Heart left ventricle (tissue), 16 donors: Measurements from ENCODE around the gene NPAS2. TPM values are rescaled to one million over a fixed set of nuclear protein-coding genes. Genes with fewer than 3 reads are reported as not detected.

Experiments used
- ATAC-seq, 4 donors: fragments of 200-7000 bp; cut with Tn5 transposase; one replicate each; pipeline ENCODE4 v1.9.1; 2020 to 2022; ENCODE audit warnings: moderate library complexity in 4 of 4, mild to moderate bottlenecking in 3 of 4, moderate number of reproducible peaks in 1 of 4
- DNase-seq, 5 donors: peaks; one replicate each; pipeline ENCODE4 v3.0.0-alpha.2; 2020
- H3K27ac ChIP-seq, 12 donors: fragments of 200-600 bp; sonication (generic) in 4 of 12; one replicate each; pipeline versions ENCODE4 v1.5.0 to v1.8.0; 2016 to 2022; ENCODE audit warnings: mild to moderate bottlenecking in 2 of 12
- H3K27me3 ChIP-seq, 9 donors: fragments of 200-600 bp; sonication (generic) in 2 of 9; one replicate each; pipeline versions ENCODE4 v1.5.1 to v1.8.0; 2016 to 2022; ENCODE audit warnings: mild to moderate bottlenecking in 3 of 9
- H3K36me3 ChIP-seq, 9 donors: fragments of 200-600 bp; sonication (generic) in 2 of 9; one replicate each; pipeline versions ENCODE4 v1.5.0 to v1.8.0; 2018 to 2022; ENCODE audit warnings: mild to moderate bottlenecking in 2 of 9
- H3K4me1 ChIP-seq, 12 donors: fragments of 200-600 bp; sonication (generic) in 4 of 12; one replicate each; pipeline versions ENCODE4 v1.5.0 to v1.8.0; 2016 to 2022; ENCODE audit warnings: mild to moderate bottlenecking in 3 of 12
- H3K4me3 ChIP-seq, 12 donors: fragments of 200-600 bp; sonication (generic) in 4 of 12; one replicate each; pipeline versions ENCODE4 v1.5.0 to v1.8.0; 2017 to 2022; ENCODE audit warnings: mild to moderate bottlenecking in 9 of 12, moderate library complexity in 4 of 12
- H3K9me3 ChIP-seq, 12 donors: fragments of 200-600 bp; sonication (generic) in 4 of 12; one replicate each; pipeline versions ENCODE4 v1.5.0 to v1.8.0; 2016 to 2022; ENCODE audit warnings: mild to moderate bottlenecking in 1 of 12
- POLR2A ChIP-seq, 2 donors: fragments of 450-650 bp; IDR thresholded peaks; one replicate each; pipeline ENCODE4 v1.6.1; 2017; ENCODE audit warnings: antibody characterized with exemption in 2 of 2, mild to moderate bottlenecking in 2 of 2, moderate library complexity in 2 of 2
- WGBS, 4 donors: extraction: QIAGEN DNeasy Blood & Tissue Kit in 2 of 4; methylation state at CpG; one replicate each; pipeline versions ENCODE4 v1.1.5 to v1.1.7; 2013 to 2018; 5-methylcytosine and 5-hydroxymethylcytosine counted together
- intact Hi-C, 10 donors: fragments of 100-400 bp; cut with DNase I; formaldehyde crosslinking; loops; one replicate each; pipeline versions ENCODE4 v1.11.1 to v1.14.2; 2022
- polyA plus RNA-seq, 2 donors: library from polyadenylated mRNA; stranded (reverse); fragments of 200-250 nt; gene quantifications; one replicate each; pipeline ENCODE4 v1.2.3, GENCODE V29; 2013
- total RNA-seq, 9 donors: library from RNA; depleted of rRNA in 2 of 9; stranded (reverse); fragments of >200 nt in 2 of 9; fragmentation: NEBNext Ultra II Directional in 3 of 9; extraction: Animal tissue kit (Norgen Biotek cat#: 25700) in 3 of 9; gene quantifications; one replicate each; pipeline versions ENCODE4 v1.1.0 to v1.2.4, GENCODE V29; 2016 to 2023
- TF ChIP-seq, protein P1 (sequence below), 12 donors: fragments of 200-600 bp; sonication (generic) in 4 of 12; IDR thresholded peaks; one replicate each; pipeline versions ENCODE4 v1.5.0 to v1.8.0; 2018 to 2022; ENCODE audit warnings: antibody characterized with exemption in 12 of 12, mild to moderate bottlenecking in 5 of 12
- donor health status: ischemic (EF 13 %, LVEDD 7.1; RV severe dilation, severe dysfunction).
- donor health status: healthy with polysubstance abuse.
- donor health status: DM: no; HTN: yes; CAD: no.
- donor health status: DM: no; HTN: no; CAD: no.
- donor health status: ischemic (EF 25% LVEDD 6.9; RV normal size, moderate dysfunction).
- donor health status: ischemic (EF 25% LVEDD 5.7; RV mildly dilated, moderate dysfunction).
- donor health status: healthy.
- donor health status: DM: yes; HTN: yes; CAD: no.
- donor health status: ischemic (EF 35%, LVEDD 5.7; RV mildly dilated, moderate dysfunction).
- donor health status: nonischemic (EF 11% LVEDD 7.7; RV severe dilation, severe dysfunction).
- donor health status: DM: yes; HTN: yes; CAD: no.
- donor health status: PGD.
- donor health status: ischemic (EF 29% LVEDD 5.4; RV normal size, mild dysfunction).
- donor health status: nonischemic (EF 23%, LVEDD 6.1; RV moderate dilation, normal function).

NPAS2 gene
- total and polyA plus RNA-seq, 11 donors: 28.2 to 144 (median 43.3) TPM

DNA sequence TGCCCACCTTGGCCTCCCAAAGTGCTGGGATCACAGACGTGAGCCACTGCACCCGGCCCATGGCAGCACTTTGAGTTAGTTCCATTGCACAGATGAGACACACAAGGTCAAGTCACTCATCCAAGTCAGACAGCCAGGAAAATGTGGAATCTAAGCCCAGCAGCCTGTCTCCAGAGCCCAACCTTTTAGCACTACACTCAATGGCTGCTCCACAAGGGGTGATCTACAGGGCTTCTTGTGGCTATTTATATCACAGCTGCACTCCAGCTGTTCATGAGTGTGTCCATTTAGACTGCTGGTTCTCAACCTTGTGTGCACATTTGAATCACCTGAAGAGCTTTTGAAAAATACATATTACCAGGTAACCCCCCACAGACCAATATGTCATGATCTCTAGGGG is 109.2 kb downstream of the NPAS2 start:
- intact Hi-C loops: no loop called here
- WGBS, 4 donors: 50 to 81% (median 69%) methylated on average over 2 of the region's 2 CpGs
- no peaks in the 10 kb centered on the region for H3K27me3 ChIP-seq
- no peaks in the 10 kb centered on the region for H3K9me3 ChIP-seq
- DNase-seq (peak in 1 of 5 donors; percentile 47), ATAC-seq (peak; percentile 53 to 70 (median 60))
- no peak overlapping the region for H3K4me3 ChIP-seq
- H3K4me1 ChIP-seq: peaks cover 0 to 36% (median 17%) of the 10 kb centered on the region in 12 donors
- H3K36me3 ChIP-seq: peaks cover 0 to 47% (median 14%) of the 10 kb centered on the region in 9 donors
- TF ChIP-seq POLR2A (IDR thresholded peaks at IDR 0.05): no peak
- H3K27ac ChIP-seq: no peak overlapping the region

DNA sequence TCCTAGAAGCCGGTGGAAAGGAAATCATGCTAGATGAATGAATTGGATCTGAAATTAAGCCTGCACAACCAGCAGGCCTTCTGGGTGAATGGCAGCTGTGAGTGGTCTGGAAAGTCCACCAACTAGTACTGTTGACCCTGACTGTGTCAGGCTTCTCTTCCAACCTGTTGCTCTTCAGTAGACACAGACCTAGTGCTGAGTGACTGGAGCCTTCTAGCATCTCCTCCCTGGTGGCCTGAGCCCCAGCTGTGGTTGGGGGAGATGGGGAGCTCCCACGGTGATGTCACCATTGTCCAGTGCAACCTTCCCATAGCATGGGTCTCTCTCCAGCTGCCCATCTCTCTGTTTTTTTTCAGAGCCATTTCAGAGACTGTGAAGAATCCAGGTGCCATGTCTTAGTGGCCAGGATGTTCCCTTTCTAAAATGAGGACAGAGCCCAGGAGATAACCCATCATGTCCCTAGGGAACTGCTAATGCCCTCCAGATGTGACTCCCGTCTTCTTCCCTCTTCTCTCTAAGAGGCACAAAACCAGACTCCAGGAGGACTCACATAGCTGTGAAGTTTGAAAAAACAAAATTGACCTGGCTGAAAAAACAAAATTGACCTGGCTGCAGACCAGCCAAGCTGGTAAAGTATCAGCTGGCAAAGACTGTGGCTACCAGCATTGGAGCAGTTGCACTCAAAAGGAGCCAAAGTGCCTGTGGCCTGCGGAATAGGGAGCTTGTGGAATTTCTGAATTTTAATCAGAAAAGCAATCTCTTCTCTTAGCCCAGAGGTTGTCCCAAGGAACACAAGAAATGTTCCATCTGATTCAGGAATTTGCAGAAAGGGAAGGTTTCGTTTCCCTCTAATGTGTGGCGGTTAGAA is 114.8 kb downstream of the NPAS2 start:
- no peak overlapping the region for H3K4me3 ChIP-seq
- no peaks in the 10 kb centered on the region for H3K9me3 ChIP-seq
- ATAC-seq: peak in 1 of 4 donors; percentile 6
- peaks cover 0 to 41% (median 15%) of the 10 kb centered on the region in 12 donors for H3K4me1 ChIP-seq
- H3K27ac ChIP-seq: peak overlapping the region in 10 of 12 donors; percentile 11 to 89 (median 70)
- no peaks in the 10 kb centered on the region for H3K27me3 ChIP-seq
- intact Hi-C loops: loop anchor here in 3 of 10 donors (5.0 kb wide), 2 partner anchors 42 to 112 kb away; partner anchors contain the start of gene NPAS2 (in 2 of the 3)
- TF ChIP-seq, protein P1, sequence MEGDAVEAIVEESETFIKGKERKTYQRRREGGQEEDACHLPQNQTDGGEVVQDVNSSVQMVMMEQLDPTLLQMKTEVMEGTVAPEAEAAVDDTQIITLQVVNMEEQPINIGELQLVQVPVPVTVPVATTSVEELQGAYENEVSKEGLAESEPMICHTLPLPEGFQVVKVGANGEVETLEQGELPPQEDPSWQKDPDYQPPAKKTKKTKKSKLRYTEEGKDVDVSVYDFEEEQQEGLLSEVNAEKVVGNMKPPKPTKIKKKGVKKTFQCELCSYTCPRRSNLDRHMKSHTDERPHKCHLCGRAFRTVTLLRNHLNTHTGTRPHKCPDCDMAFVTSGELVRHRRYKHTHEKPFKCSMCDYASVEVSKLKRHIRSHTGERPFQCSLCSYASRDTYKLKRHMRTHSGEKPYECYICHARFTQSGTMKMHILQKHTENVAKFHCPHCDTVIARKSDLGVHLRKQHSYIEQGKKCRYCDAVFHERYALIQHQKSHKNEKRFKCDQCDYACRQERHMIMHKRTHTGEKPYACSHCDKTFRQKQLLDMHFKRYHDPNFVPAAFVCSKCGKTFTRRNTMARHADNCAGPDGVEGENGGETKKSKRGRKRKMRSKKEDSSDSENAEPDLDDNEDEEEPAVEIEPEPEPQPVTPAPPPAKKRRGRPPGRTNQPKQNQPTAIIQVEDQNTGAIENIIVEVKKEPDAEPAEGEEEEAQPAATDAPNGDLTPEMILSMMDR (IDR thresholded peaks at IDR 0.05): no peak
- 77 to 84% (median 80%) methylated on average over 6 of the region's 6 CpGs for WGBS, 4 donors
- H3K36me3 ChIP-seq: peaks cover 0 to 33% (median 9%) of the 10 kb centered on the region in 9 donors
- DNase-seq: no peak

DNA sequence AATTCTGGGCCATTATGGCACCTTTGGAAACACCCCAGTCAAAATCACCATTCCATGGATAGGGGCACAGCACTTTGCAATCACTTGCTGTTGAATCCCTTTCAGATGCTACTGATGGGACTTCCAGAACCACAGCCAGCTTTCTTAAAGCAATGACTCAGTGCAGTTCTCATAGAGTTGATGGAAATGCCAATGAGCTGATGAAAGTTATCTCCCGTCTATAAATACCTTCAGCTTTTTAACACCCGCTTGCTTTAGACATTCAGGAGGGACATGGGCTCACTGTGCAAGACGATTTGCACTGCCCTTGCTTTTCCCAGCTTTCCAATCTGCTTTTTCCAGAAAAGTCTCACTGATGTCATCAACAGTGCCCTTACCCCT is 115.4 kb downstream of the NPAS2 start:
- peaks cover 0 to 35% (median 9%) of the 10 kb centered on the region in 9 donors for H3K36me3 ChIP-seq

DNA sequence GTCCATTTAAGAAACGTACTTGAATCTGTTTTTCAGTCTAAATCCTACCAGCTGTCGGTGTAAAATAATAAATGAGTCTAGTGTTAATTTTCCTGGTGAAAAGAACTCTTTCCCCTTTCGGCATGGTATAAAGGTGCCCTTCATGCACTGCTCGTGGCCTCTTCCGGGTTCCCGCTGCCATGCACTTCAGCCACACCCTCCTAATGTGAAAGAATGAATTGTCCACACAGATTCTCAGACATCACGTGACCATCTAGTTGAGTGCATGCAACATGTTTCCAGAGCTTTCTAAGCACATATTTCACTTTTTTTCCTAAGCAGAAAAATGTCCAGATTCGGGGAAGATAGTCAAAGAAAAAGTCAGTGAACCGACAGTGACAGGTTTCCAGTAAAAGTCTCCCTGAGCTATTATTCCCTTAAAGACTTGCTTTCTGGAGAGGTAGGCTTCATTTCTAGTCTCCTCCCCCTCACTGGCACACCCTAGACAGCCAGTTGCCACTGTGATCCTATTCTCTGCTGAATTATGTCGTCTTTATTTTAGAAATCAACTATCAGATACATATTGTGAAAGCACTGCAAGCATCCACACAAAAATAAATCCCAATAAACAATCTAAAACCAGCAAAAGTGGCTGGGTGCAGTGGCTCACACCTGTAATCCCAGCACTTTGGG is 116.3 kb downstream of the NPAS2 start:
- no peaks in the 10 kb centered on the region for H3K27me3 ChIP-seq
- intact Hi-C loops: loop anchor here in 3 of 10 donors (5.0 kb wide), 2 partner anchors 44 to 114 kb away; partner anchors contain the start of gene NPAS2 (in 2 of the 3)
- 64 to 82% (median 69%) methylated on average over 10 of the region's 10 CpGs for WGBS, 4 donors
- no peak overlapping the region for H3K4me3 ChIP-seq
- peak overlapping the region; percentile 8 to 89 (median 68) for H3K27ac ChIP-seq
- no peaks in the 10 kb centered on the region for H3K9me3 ChIP-seq
- H3K4me1 ChIP-seq: peaks cover 0 to 41% (median 15%) of the 10 kb centered on the region in 12 donors
- peak in 2 of 4 donors; percentile 59 to 62 for ATAC-seq
- TF ChIP-seq POLR2A (IDR thresholded peaks at IDR 0.05): no peak
- TF ChIP-seq, protein P1 (IDR thresholded peaks at IDR 0.05): no peak
- DNase-seq: no peak
- H3K36me3 ChIP-seq: peaks cover 0 to 40% (median 9%) of the 10 kb centered on the region in 9 donors

More for the DNA sequence above, 115.4 kb downstream of the NPAS2 start:
- H3K27me3 ChIP-seq: no peaks in the 10 kb centered on the region
- H3K9me3 ChIP-seq: no peaks in the 10 kb centered on the region
- WGBS, 4 donors: 30 to 53% (median 45%) methylated on average over 3 of the region's 3 CpGs
- peak overlapping the region in 11 of 12 donors; percentile 11 to 89 (median 71) for H3K27ac ChIP-seq
- no peak overlapping the region for H3K4me3 ChIP-seq
- peak; percentile 71 to 87 (median 82) for ATAC-seq
- H3K4me1 ChIP-seq: peaks cover 0 to 41% (median 15%) of the 10 kb centered on the region in 12 donors
- DNase-seq: no peak
- TF ChIP-seq POLR2A (IDR thresholded peaks at IDR 0.05): no peak
- TF ChIP-seq, protein P1 (IDR thresholded peaks at IDR 0.05): no peak
- intact Hi-C loops: loop anchor here in 3 of 10 donors (5.0 kb wide), 2 partner anchors 43 to 113 kb away; partner anchors contain the start of gene NPAS2 (in 2 of the 3)
